Activated naive CD8-positive, alpha-beta T cell treated with anti-CD3 and anti-CD28 coated beads, Interleukin-2, amount 50 U/mL, for 16 hours (primary cell): ENCODE measurements around the gene ARX.

ENCODE experiments used
- DNase-seq: peaks from one replicate; pipeline ENCODE4 v3.0.0-alpha.2; 2020; ENCODE audit warnings: low read depth, low spot score

ARX gene

DNA sequence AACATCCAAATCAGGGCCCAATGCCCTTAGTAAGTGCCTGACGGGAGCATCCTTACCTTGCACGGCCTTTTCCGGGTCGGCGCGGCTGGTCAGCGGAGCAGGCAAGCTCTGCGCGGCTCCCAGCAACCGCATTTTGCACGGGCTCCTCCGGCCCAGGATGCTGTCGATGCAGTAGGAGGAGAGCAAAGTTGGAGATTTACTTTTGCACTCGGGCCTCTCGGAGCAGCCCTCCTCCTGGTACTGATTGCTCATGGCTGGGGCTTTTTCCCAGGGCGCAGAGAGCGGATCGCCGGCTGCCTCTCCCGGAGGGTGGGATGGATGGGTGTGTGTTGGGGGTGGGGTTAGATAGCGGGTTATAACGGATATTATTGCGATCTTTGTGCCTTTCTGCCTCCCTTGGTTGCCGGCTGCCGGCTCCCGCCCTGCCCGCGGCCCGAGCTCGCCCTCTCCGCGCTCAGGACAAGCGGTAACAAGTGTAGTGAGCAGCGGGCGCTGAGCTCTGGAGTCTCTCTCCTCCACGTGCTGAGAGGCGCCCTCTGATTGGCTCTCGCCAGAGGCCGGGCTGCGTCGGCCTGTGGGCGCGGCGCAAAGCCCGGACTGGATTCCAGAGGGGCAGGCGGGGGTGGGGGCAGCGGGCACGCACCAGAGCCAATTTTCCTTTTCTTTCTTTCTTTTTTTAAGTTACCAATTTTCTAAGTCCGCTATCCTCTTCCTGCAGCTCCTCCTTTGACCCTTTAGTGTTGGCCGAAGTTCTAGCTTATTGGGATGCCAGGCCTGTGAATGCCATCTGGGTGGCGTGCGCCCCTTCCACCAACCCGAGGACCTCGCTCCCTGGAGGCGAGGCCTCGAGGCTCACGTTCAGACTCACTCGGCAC, at the start of gene ARX:
Gene ARX, minus strand, starts transcription at position 480 of the 875 bp plus-strand sequence. Its CDS starts 228 bp downstream, at position 252.
- DNase-seq = no peak

GRCh38 chrX:25059273-25059672, 43.5 kb upstream of the ARX start:
- DNase-seq = no peak

DNA sequence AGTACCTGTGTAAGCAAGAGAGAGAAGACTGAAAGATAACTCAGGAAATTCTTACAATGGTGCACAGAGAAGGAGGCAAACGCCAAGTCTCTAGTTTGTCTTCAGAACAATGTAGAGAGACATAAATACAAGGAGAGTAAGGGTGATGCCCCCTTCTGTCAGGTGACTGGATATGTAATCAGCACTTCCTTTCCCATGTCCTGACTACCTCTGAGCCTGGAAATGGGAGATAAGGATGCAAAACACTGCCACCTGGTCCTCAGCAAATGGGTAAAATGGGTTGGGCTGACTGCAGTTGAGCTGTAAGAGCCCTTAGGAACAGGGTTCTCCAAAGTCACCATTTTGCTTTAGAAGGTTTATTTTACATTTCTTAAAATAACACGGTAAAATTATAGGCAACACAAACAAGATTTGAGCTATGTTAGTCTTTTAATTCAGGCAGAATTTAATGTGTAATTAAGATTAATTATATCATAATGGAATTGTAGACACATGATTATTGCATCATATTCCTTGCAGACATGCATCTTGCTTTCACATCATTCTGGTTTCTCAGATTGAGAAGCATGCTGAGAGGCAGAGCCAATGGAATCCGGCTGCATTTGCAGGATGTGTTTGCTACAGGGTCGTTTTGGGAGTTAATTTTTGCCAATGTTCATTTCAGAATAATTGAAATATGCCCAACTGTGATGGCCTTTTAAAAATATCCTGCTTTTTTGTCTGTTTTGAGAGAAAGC, 37.2 kb upstream of the ARX start:
- DNase-seq = no peak

GRCh38 chrX:25049971-25050370, 34.2 kb upstream of the ARX start:
- DNase-seq = no peak

- no peak for DNase-seq
Observed at GRCh38 chrX:25049357-25049756, 33.6 kb upstream of the ARX start.

- DNase-seq = no peak
Observed at GRCh38 chrX:25048178-25048577, 32.4 kb upstream of the ARX start.

DNA sequence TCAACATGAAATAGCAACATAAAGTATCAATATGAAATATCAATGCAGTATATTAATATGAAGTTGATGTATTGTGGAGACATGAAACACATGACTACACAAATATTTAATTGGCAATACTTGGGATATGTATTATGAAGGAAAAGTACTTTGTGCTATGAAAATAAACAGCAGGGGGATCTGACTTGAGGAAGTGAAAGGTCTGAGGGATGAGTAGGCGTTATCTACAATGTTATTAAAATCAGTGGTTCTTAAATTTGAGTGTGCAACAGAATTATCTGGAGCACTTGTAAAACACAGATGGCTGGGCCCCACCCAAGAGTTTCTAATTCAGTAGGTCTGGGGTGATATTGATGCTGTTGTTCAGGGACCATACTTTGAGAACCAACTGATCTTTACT, 27.4 kb upstream of the ARX start:
- DNase-seq = no peak

DNA sequence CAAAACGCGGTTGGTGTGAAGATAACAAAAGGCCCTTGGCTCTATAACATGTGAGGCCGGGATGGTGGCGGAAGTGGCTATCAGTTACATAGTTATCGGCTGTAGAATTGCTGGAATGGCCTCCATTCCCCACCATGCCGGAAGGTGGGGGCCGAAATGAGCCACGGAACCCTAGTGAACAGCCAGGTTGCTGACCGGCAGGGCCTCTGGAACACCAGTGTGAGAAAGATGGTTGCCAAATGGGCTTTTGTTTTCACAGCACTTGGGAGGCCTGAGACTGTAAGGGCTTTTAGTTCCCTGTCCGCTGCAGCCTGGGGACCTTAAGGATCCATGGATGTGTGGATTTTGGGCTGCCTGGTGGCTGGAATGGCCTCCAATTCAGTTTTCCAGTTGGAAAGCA, 23.3 kb upstream of the ARX start:
- DNase-seq = no peak

- DNase-seq = no peak
Observed at GRCh38 chrX:25034889-25035288, 19.1 kb upstream of the ARX start.

- DNase-seq = no peak
Observed at GRCh38 chrX:25029288-25029825, 13.6 kb upstream of the ARX start.

- no peak for DNase-seq
Observed at GRCh38 chrX:25028726-25029125, 13.0 kb upstream of the ARX start.

DNA sequence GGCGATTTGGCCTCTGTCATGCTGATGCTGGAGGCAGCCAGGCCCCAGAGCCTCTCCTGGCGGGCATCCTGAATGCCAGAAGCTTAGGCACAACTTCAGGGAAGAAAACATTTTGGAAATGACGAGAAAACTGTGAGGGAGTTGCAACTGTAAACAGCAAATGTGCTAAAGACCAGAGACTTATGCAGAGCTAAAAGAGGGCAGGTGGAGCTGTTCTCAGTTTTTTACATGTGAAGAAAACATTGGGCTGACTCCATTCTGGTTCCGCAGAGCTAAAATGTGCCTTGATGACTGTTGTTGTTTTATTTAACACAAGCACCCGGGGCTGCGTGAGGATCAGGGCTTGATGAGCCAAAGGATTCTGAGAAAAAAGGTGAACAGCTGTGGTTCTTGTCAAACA, 10.8 kb upstream of the ARX start:
- DNase-seq = no peak

DNA sequence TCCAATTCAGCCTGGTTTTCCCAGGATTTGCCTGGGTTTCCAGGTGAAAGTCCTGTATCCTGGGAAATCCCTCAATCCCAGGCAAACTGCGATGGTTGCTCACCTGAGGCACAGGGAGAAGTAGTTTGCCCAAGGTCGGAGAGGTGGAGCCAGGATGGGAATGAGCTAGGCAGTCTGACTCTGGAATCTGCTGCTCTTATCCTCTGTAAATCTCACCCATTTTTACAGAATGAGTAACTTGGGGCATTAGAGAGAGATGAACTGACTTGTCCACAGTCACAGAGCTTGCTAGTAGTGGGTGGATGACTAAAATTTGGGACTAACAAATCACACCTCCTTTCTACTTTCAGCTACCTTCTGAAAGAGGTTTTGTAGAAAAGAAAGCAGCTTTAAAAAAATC, 9.8 kb upstream of the ARX start:
- no peak for DNase-seq

DNA sequence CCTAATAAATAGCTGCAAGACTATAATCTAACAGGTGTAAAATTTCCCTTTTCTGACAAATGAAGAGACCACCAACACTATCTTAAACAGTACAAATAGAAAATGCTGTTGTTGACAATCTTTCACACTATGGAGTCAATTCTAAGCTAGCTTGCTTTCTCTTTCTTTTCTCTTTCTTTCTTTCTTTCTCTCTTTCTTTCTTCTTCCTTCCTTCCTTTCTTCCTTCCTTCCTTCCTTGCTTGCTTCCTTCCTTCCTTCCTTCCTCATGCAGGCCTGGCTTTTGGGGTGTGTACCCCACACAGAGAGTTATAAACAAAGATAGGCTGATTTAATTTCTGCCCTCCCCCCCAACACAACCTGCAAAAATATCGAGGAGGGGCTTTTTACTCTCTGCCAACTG, 8.1 kb upstream of the ARX start:
- DNase-seq = no peak

DNA sequence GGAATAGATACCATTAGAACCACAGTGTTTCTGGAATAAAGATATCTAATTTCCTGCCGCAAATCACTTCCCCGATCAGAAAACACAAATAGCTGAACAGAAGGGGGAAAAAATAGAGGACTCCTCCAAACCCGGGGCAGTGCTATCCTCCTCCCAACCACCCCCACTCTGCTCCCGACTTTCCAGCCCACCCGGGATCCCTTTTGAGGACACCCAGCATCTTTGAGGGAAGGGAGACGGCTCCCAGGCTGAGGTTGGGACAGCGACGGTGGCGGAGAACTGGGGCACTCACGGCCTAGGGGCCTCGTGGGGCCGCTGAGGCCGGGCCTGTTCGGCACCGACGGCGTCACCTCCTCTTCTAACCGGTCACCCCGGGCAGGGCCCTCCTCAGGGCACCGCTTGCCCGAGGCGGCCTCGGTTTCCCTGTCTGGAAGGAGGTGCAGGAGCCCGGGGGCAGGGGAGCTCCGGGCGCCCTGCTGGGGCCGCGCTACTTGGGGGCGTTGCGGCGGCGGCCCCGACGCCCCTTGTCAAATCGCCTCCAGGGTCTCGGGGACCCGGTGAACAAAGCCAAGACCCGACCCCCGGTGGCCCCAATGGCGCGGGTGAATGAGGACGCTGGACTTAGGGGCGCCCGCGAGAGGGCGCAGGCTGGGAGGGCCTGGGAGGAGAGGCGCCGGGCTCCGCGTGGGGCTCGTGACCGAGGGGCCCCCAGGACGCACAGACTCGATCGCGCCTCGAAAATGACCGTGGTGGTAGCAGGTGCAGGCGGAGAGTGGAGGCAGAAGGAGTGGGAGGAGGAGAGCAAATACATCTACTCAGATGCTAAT, 6.9 kb upstream of the ARX start:
- no peak for DNase-seq

DNA sequence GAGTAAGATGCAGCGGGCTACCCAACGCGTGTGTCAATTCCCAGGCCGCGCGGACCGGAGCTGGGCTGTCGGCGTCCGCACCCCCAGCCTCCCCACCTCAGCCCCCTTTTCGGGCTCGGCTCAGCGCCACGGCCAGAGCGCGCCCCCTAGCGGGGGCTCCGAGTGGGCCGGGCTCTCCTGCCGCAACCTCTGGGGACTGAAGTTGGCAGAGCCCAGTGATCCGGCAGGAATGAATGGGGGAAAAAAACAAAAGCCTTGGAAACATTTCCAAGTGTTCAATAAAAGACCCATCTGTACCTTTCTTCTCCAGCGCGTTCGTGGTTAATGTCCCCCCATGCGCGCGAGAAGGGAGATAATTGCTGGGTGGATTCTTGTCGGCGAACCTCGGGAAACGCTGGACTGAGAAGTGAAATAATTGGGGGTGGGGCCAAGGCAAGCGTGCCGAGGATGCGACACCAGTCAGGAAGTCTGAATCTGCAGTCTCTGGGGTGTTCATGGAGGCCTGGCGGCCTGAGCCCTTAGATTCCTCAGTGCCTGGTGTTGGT, 5.2 kb upstream of the ARX start:
- no peak for DNase-seq

DNA sequence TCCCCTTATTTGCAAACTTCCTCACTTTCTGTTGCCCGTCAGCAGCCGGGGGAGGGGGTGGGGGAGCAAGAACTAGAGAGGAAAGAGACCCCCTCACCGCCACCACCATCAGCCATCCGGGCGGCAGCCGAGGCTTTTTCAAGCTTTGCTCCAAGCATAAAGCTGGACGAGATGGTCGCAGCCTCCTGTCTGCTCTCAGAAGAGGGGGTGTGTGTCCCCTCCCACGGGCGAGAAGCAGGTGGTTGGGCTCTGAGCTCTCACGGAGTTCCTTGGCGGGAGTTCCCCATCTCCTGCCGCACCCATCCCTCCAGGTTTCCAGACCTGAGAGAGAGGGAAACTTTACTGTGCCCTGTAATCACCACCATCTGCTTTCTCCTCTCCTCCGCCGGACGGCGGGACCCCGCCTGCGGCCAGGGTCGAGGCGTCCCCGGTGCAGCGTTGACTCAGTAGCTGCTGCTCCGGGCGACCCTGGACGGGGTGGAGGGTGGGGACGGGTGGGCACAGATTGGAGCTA, 4.7 kb upstream of the ARX start:
- no peak for DNase-seq

DNA sequence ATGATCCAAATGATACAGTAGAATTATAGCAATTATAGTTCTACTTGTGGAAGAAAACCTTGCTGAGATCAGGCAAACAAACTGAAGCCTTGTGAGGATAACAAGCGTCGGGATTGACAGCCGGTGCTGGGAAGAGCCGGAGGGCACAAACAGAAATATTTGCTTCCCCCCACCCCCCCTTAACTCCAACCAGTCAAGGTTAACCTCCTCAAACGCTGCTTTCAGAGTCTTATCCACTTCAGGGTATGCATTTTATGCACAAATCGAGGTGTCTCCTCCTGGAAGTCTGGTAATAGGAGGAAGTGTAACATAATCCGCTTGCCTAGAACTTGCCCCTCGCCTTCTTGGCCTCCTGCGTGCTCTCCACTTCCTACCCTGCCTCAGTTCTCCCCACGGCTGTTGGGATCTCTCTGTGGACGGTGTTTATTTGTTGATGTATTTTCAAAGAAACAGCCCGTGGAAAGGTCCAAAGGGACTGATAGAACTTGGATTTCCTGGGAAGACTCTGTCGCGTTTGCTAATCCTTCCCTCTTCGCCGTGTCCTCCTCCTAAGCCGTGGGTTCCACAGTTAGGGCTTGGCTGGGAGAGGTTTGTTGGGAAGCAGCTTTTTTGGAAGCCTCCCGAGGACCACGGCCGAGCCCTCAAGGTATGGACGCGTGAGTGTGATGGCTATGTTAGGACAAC, 4.1 kb upstream of the ARX start:
- no peak for DNase-seq

DNA sequence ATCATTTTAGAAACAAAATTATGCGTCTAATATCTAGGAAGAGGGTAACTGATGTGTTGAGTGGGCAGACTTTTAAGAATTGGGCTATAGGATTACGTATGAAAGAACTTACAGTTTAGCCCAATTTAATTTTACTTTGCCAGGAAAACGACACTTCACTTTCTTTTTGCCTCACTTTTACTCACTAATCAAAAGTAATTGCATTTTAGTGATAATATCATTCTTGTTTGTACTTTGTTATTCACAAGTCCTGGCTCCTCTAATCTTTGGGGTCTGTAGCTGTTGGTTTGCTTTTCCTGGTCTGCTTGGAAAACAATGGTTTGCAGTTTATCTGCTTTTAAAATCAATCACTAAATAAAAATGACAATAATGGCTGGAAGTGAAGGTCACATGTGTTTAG, 2.9 kb upstream of the ARX start:
- no peak for DNase-seq

GRCh38 chrX:25017667-25018247, 2.0 kb upstream of the ARX start:
- no peak for DNase-seq
